Brain microvascular endothelial cell (primary cell): ENCODE measurements around the gene ASPSCR1.

Experiments used
- DNase-seq: peaks from one replicate; pipeline ENCODE4 v3.0.0-alpha.2; 2020
- H3K27ac ChIP-seq: fragments of 250-450 bp; sonication (Bioruptor Pico); 2 replicates; pipeline ENCODE4 v1.5.1; 2020; ENCODE audit warnings: mild to moderate bottlenecking, moderate library complexity
- H3K27me3 ChIP-seq: fragments of 250-450 bp; sonication (Bioruptor Pico); replicated peaks from 2 replicates; pipeline ENCODE4 v1.5.1; 2020; ENCODE audit warnings: mild to moderate bottlenecking
- H3K36me3 ChIP-seq: fragments of 250-450 bp; sonication (Bioruptor Pico); replicated peaks from 2 replicates; pipeline ENCODE4 v1.5.1; 2020; ENCODE audit warnings: mild to moderate bottlenecking
- H3K4me3 ChIP-seq: 2 replicates; pipeline ENCODE4 v1.5.1; 2011; ENCODE audit warnings: low read depth, mild to moderate bottlenecking, control low read depth, low read length, moderate library complexity
- CTCF ChIP-seq: IDR thresholded peaks from 2 replicates; pipeline ENCODE4 v1.5.1; 2011; ENCODE audit warnings: low read depth, mild to moderate bottlenecking, moderate library complexity, low read length, control low read depth, inconsistent platforms; ENCODE audit errors: missing control alignments
- in situ Hi-C: cut with HindIII; loops from 2 replicates; pipeline ENCODE4 v1.10.0; 2017; ENCODE audit warnings: low sequenced_read_pairs, low pct_ligation_motif_present

ASPSCR1 gene

DNA sequence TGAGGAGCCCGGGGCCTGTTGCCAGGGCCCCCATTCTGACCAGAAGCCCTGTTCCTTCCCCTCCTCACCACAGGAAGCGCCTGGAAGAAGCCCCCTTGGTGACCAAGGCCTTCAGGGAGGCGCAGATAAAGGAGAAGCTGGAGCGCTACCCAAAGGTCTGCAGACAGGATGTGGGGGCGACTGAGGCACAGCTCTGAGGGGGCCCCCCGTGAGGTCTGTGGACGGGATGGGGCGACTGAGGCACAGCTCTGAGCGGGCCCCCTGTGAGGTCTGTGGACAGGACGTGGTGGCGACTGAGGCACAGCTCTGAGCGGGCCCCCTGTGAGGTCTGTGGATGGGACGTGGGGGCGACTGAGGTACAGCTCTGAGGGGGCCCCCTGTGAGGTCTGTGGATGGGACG lies 32.0 kb downstream of the ASPSCR1 start:
- H3K27ac ChIP-seq: no peak overlapping the region
- no peak overlapping the region for H3K4me3 ChIP-seq
- DNase-seq: no peak
- in situ Hi-C loops: no loop called here
- TF ChIP-seq CTCF: no peak
- H3K36me3 ChIP-seq: no peaks in the 10 kb centered on the region
- no peaks in the 10 kb centered on the region for H3K27me3 ChIP-seq

DNA sequence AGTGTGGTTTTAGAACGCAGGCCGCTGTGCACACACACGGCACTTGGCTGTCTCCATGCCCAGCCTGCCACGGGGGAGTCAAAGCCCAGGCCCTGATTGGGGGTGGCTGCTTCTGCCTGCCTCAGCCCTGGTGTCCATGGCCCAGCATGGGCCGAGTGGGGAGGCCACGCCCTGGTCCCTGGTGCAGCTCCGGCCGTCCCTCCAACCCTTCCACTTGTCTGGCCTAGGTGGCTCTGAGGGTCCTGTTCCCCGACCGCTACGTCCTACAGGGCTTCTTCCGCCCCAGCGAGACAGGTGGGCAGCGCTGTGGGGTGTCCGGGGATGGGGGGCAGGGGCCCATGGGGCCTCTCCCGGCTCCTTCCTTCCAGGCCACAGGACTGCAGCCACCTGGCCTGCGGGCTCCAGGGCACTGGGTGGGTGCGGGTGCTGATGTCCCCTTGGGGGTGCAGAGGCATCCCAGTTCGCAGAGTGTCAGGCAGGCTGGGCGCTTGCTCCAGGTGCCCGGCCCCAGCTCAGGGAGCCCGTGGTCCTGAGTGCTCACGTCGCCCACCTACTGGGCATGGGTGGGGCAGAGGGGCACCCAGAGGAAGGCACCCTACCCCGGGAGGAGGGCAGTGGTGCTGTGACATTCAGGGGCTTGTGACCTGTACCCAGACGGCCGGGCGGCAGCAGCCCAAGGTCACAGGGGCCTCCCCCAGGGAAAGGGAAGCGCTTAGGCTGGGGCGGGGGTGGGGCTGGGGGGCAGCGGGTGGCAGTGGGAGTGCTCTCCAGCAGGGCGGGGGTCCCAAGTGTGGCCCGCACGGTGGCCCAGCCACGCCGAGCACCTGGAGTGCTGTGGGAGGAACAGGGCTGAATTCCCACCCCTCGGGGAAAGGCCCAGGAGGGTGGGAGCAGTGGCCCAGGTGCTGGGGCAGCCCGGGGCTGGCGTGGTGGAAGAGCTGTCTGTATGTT lies 33.4 kb downstream of the ASPSCR1 start:
- Histone ChIP-seq H3K27ac (no peak overlapping the region), H3K27me3 (no peaks in the 10 kb centered on the region), H3K36me3 (no peaks in the 10 kb centered on the region), H3K4me3 (no peak overlapping the region)
- no peak for TF ChIP-seq CTCF
- no peak for DNase-seq
- in situ Hi-C loops: no loop called here

- Histone ChIP-seq H3K36me3 (no peaks in the 10 kb centered on the region), H3K27ac (no peak overlapping the region), H3K4me3 (no peak overlapping the region), H3K27me3 (no peaks in the 10 kb centered on the region)
- no peak for TF ChIP-seq CTCF
- in situ Hi-C loops: no loop called here
- DNase-seq: no peak
Observed at GRCh38 chr17:82011617-82012187, 34.3 kb downstream of the ASPSCR1 start.

DNA sequence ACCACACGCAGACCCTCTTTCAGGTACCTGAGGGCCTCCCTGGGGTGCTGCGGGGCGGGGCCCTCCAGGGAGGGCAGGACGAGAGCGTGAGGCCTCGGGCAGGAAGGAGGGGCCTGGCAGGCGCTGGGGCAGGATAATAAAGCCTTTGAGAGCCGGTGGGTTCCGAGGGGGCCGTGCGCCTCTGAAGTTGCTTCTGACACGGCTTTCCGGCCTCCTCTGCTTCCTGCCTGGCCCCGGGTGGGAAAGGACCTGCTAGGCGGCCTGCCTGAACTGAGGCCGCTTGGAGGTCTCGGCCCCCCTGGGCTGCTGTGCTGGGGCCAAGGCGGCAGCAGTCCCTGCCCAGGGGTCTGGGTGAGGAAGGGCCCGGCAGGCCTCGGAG lies 34.8 kb downstream of the ASPSCR1 start:
- no peak for DNase-seq
- TF ChIP-seq CTCF: no peak
- Histone ChIP-seq H3K36me3 (no peaks in the 10 kb centered on the region), H3K4me3 (no peak overlapping the region), H3K27ac (no peak overlapping the region), H3K27me3 (no peaks in the 10 kb centered on the region)
- in situ Hi-C loops: no loop called here

- no peak overlapping the region for H3K27ac ChIP-seq
- no peaks in the 10 kb centered on the region for H3K27me3 ChIP-seq
- no peaks in the 10 kb centered on the region for H3K36me3 ChIP-seq
- in situ Hi-C loops: no loop called here
- DNase-seq: no peak
- TF ChIP-seq CTCF: no peak
- no peak overlapping the region for H3K4me3 ChIP-seq
Observed at GRCh38 chr17:82012640-82013295, 35.3 kb downstream of the ASPSCR1 start.
